GM23338 (cell line): ENCODE results near the gene EP400. TPM values are rescaled to one million over a fixed set of nuclear protein-coding genes. Genes with fewer than 3 reads are reported as not detected.
A peak's percentile ranks its signal among the peaks of the same experiment; 100 is the strongest.

Source experiments
- ATAC-seq: fragments of 200-7000 bp; cut with Tn5 transposase; 3 replicates; pipeline ENCODE4 v1.9.1; 2020
- DNase-seq: peaks from one replicate; pipeline ENCODE4 v3.0.0-alpha.2; 2015; ENCODE audit warnings: low spot score
- H2AFZ ChIP-seq: fragments of 200-600 bp; sonication (generic); 2 replicates; pipeline ENCODE4 v1.8.0; 2016; ENCODE audit warnings: antibody characterized with exemption, mild to moderate bottlenecking, moderate library complexity
- H3F3A ChIP-seq: fragments of 200-600 bp; sonication (generic); replicated peaks from 2 replicates; pipeline ENCODE4 v1.8.0; 2017; ENCODE audit warnings: antibody characterized with exemption, mixed run types, low read depth
- H3K27ac ChIP-seq: fragments of 200-600 bp; sonication (generic); 2 replicates; pipeline ENCODE4 v1.6.1; 2016; ENCODE audit warnings: low read depth
- H3K27me3 ChIP-seq: fragments of 200-600 bp; sonication (generic); 2 replicates; pipeline ENCODE4 v1.8.0; 2016; ENCODE audit warnings: mild to moderate bottlenecking, mixed run types, moderate library complexity; ENCODE audit not compliant: insufficient read depth
- H3K36me3 ChIP-seq: fragments of 200-600 bp; sonication (generic); 2 replicates; pipeline ENCODE4 v1.8.0; 2016; ENCODE audit warnings: mild to moderate bottlenecking; ENCODE audit not compliant: insufficient read depth
- H3K4me1 ChIP-seq: fragments of 200-600 bp; sonication (generic); 2 replicates; pipeline ENCODE4 v1.8.0; 2016; ENCODE audit warnings: mild to moderate bottlenecking, moderate library complexity; ENCODE audit not compliant: insufficient read depth
- H3K4me2 ChIP-seq: fragments of 200-600 bp; sonication (generic); 2 replicates; pipeline ENCODE4 v1.7.1; 2017; ENCODE audit warnings: mixed run types
- H3K4me3 ChIP-seq: fragments of 200-600 bp; sonication (generic); 2 replicates; pipeline ENCODE4 v1.6.1; 2016; ENCODE audit warnings: mixed run types
- H3K79me2 ChIP-seq: fragments of 200-600 bp; sonication (generic); replicated peaks from 2 replicates; pipeline ENCODE4 v1.8.0; 2017; ENCODE audit warnings: mild to moderate bottlenecking; ENCODE audit not compliant: insufficient read depth
- H3K9me2 ChIP-seq: fragments of 200-600 bp; sonication (generic); 2 replicates; pipeline ENCODE4 v1.8.0; 2017; ENCODE audit not compliant: insufficient read depth
- H4K20me1 ChIP-seq: fragments of 200-600 bp; sonication (generic); replicated peaks from 2 replicates; pipeline ENCODE4 v1.8.0; 2017; ENCODE audit warnings: mild to moderate bottlenecking; ENCODE audit not compliant: insufficient read depth
- H3K27ac Mint-ChIP-seq: 2 replicates; pipeline ENCODE4 v1.8.0; 2020; ENCODE audit warnings: inconsistent platforms, mild to moderate bottlenecking, moderate library complexity, mixed read lengths
- H3K27me3 Mint-ChIP-seq: 3 replicates; pipeline ENCODE4 v1.8.0; 2022; ENCODE audit warnings: low read depth, mild to moderate bottlenecking, moderate library complexity, mixed read lengths, inconsistent platforms; ENCODE audit not compliant: insufficient read depth, poor library complexity
- H3K36me3 Mint-ChIP-seq: 3 replicates; pipeline ENCODE4 v1.8.0; 2021; ENCODE audit warnings: low read depth, mild to moderate bottlenecking, inconsistent platforms, moderate library complexity, mixed read lengths
- H3K4me1 Mint-ChIP-seq: 3 replicates; pipeline ENCODE4 v1.8.0; 2020; ENCODE audit warnings: mild to moderate bottlenecking, inconsistent platforms, mixed read lengths
- H3K4me3 Mint-ChIP-seq: 3 replicates; pipeline ENCODE4 v1.8.0; 2021; ENCODE audit warnings: moderate library complexity, mild to moderate bottlenecking, inconsistent platforms, mixed read lengths
- H3K9me3 Mint-ChIP-seq: 3 replicates; pipeline ENCODE4 v1.8.0; 2020; ENCODE audit warnings: moderate library complexity, mild to moderate bottlenecking, inconsistent platforms, mixed read lengths
- CREB1 ChIP-seq: fragments of 250-450 bp; sonication (Bioruptor Pico); IDR thresholded peaks from 2 replicates; pipeline ENCODE4 v1.5.0; 2020; ENCODE audit warnings: low read depth, mild to moderate bottlenecking, moderate library complexity
- CTCF ChIP-seq, 2 experiments: fragments of 200-600 bp in 1 of 2; sonication (generic) in 1 of 2; conservative IDR thresholded peaks; 2 replicates each; pipeline versions ENCODE4 v1.5.1 to v1.6.1; 2016 to 2017; ENCODE audit warnings: antibody characterized with exemption in 2 of 2, low read depth in 2 of 2, mild to moderate bottlenecking in 2 of 2, moderate library complexity in 1 of 2
- ETS1 ChIP-seq: IDR thresholded peaks from 2 replicates; pipeline ENCODE4 v1.6.1; 2016; ENCODE audit warnings: antibody characterized with exemption
- EZH2 ChIP-seq: fragments of 200-600 bp; sonication (generic); IDR thresholded peaks from one replicate; pipeline ENCODE4 v1.8.0; 2017; ENCODE audit warnings: antibody characterized with exemption, mild to moderate bottlenecking, low read depth; ENCODE audit not compliant: unreplicated experiment
- EZH2phosphoT487 ChIP-seq: fragments of 200-600 bp; sonication (generic); IDR thresholded peaks from one replicate; pipeline ENCODE4 v1.8.1; 2018; ENCODE audit warnings: antibody characterized with exemption; ENCODE audit not compliant: unreplicated experiment
- JUNB ChIP-seq: IDR thresholded peaks from one replicate; pipeline ENCODE4 v1.6.1; 2016; ENCODE audit warnings: antibody characterized with exemption; ENCODE audit not compliant: unreplicated experiment
- NANOG ChIP-seq: IDR thresholded peaks from 2 replicates; pipeline ENCODE4 v1.6.1; 2016; ENCODE audit warnings: antibody characterized with exemption, borderline replicate concordance
- POLR2AphosphoS5 ChIP-seq: IDR thresholded peaks from 2 replicates; pipeline ENCODE4 v1.6.1; 2016; ENCODE audit warnings: antibody characterized with exemption, low read depth
- STAT1 ChIP-seq: IDR thresholded peaks from one replicate; pipeline ENCODE4 v1.6.1; 2016; ENCODE audit warnings: antibody characterized with exemption; ENCODE audit not compliant: unreplicated experiment
- ZNF114 ChIP-seq: fragments of 250-450 bp; sonication (Bioruptor Pico); IDR thresholded peaks from 2 replicates; pipeline ENCODE4 v1.5.0; 2020; ENCODE audit warnings: mild to moderate bottlenecking, moderate library complexity
- ZNF331 ChIP-seq: fragments of 250-450 bp; sonication (Bioruptor Pico); IDR thresholded peaks from 2 replicates; pipeline ENCODE4 v1.5.0; 2020; ENCODE audit warnings: low read depth, mild to moderate bottlenecking, moderate library complexity
- polyA plus RNA-seq: library from polyadenylated mRNA; unstranded; fragments of >200 nt; fragmentation: Nextera tagmentation; extraction: Ambion mirVana; gene quantifications from 2 replicates; pipeline ENCODE4 v1.2.1, GENCODE V29; 2016
- total RNA-seq: library from RNA; depleted of rRNA; stranded (reverse); fragments of >200 nt; shearing (Covaris generic); gene quantifications from 2 replicates; pipeline ENCODE4 v1.2.3, GENCODE V29; 2014
- TF ChIP-seq, protein P1 (sequence below): IDR thresholded peaks from one replicate; pipeline ENCODE4 v1.6.1; 2018; ENCODE audit warnings: antibody characterized with exemption; ENCODE audit not compliant: unreplicated experiment

Gene EP400
- total and polyA plus RNA-seq, 2 experiments from 2014 or later = 26.3 to 57.2 TPM

GRCh38 chr12:131988054-131988796 is 38.5 kb downstream of the EP400 start (continued):
- TF ChIP-seq ZNF331 (CRISPR knock-in tag) (no peak), EZH2phosphoT487 (no peak), ZNF114 (CRISPR knock-in tag) (no peak), CTCF (conservative IDR thresholded peaks at IDR 0.05; ENCODE audit: low read depth in 2 of 2) (no peak), ETS1 (no peak), JUNB (no peak), NANOG (no peak), EZH2 (no peak), POLR2AphosphoS5 (no peak)
- TF ChIP-seq, protein P1, sequence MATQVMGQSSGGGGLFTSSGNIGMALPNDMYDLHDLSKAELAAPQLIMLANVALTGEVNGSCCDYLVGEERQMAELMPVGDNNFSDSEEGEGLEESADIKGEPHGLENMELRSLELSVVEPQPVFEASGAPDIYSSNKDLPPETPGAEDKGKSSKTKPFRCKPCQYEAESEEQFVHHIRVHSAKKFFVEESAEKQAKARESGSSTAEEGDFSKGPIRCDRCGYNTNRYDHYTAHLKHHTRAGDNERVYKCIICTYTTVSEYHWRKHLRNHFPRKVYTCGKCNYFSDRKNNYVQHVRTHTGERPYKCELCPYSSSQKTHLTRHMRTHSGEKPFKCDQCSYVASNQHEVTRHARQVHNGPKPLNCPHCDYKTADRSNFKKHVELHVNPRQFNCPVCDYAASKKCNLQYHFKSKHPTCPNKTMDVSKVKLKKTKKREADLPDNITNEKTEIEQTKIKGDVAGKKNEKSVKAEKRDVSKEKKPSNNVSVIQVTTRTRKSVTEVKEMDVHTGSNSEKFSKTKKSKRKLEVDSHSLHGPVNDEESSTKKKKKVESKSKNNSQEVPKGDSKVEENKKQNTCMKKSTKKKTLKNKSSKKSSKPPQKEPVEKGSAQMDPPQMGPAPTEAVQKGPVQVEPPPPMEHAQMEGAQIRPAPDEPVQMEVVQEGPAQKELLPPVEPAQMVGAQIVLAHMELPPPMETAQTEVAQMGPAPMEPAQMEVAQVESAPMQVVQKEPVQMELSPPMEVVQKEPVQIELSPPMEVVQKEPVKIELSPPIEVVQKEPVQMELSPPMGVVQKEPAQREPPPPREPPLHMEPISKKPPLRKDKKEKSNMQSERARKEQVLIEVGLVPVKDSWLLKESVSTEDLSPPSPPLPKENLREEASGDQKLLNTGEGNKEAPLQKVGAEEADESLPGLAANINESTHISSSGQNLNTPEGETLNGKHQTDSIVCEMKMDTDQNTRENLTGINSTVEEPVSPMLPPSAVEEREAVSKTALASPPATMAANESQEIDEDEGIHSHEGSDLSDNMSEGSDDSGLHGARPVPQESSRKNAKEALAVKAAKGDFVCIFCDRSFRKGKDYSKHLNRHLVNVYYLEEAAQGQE = no peak

GRCh38 chr12:131989021-131989420 is 39.3 kb downstream of the EP400 start:
- Mint-ChIP-seq H3K4me1 (peaks cover 55% of the 10 kb centered on the region), H3K27ac (peak overlapping the region; percentile 97), H3K9me3 (no peaks in the 10 kb centered on the region), H3K27me3 (peaks cover 3% of the 10 kb centered on the region), H3K36me3 (peaks cover 75% of the 10 kb centered on the region), H3K4me3 (no peak overlapping the region; the same call in 2 of the 3 replicates)
- no peaks in the 10 kb centered on the region for H3K9me2 ChIP-seq
- no peak overlapping the region for H3K4me2 ChIP-seq
- H3K4me3 ChIP-seq = no peak overlapping the region
- no peaks in the 10 kb centered on the region for H3K27me3 ChIP-seq
- TF ChIP-seq ETS1 (no peak), STAT1 (no peak), CREB1 (no peak), ZNF331 (CRISPR knock-in tag) (no peak), POLR2AphosphoS5 (no peak), JUNB (no peak), EZH2 (no peak), NANOG (no peak)
- TF ChIP-seq, protein P1 = no peak
- no peaks in the 10 kb centered on the region; the same call in 1 of the 2 replicates for H4K20me1 ChIP-seq
- ATAC-seq = no peak
- peaks cover 21% of the 10 kb centered on the region for H3F3A ChIP-seq
- peak overlapping the region; percentile 92 for H3K27ac ChIP-seq
- peaks cover 19% of the 10 kb centered on the region for H3K79me2 ChIP-seq
- H3K36me3 ChIP-seq = peaks cover 20% of the 10 kb centered on the region
- H2AFZ ChIP-seq = no peak overlapping the region
- DNase-seq = no peak
- H3K4me1 ChIP-seq = peaks cover 20% of the 10 kb centered on the region; the same call in 1 of the 2 replicates
